T-helper 9 cell (primary cell): ENCODE measurements around the gene PPP1R12A.

ENCODE experiments used
- DNase-seq: peaks from one replicate; pipeline ENCODE4 v3.0.0-alpha.2; 2020

Gene PPP1R12A

DNA sequence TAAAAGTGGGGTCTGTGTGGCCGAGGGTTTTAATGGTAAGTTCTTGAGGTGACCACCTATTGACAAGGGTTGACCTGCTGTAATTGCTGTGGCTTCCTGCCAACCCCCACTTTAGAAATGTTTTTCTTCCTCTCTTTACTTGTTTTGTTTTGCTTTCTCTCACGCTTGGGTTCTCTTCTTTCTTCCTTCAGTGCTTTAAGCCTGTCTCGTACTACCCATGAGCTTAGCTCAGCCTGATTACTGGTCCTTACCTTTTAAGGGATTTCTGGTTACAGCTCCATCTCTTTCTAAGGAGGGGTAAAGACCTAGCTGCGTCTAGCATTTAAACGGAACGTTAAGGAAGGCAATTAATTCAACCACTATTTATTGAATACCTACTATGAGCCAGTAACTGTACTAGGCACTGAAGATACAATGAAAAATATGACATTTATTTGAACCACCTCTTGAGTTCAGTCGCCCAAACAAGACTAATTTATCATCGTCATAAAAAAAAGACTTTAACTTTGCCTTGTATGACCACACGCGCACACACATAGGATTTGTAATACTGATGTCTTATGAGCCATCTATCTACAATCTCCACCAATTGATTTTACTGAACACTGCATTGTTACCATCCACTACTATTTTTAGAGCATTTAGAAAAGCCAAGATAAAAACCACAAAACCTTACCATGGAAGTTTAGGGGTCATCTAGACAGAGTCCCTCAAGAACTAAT lies 888 bp upstream of the PPP1R12A start:
- DNase-seq, result no peak

DNA sequence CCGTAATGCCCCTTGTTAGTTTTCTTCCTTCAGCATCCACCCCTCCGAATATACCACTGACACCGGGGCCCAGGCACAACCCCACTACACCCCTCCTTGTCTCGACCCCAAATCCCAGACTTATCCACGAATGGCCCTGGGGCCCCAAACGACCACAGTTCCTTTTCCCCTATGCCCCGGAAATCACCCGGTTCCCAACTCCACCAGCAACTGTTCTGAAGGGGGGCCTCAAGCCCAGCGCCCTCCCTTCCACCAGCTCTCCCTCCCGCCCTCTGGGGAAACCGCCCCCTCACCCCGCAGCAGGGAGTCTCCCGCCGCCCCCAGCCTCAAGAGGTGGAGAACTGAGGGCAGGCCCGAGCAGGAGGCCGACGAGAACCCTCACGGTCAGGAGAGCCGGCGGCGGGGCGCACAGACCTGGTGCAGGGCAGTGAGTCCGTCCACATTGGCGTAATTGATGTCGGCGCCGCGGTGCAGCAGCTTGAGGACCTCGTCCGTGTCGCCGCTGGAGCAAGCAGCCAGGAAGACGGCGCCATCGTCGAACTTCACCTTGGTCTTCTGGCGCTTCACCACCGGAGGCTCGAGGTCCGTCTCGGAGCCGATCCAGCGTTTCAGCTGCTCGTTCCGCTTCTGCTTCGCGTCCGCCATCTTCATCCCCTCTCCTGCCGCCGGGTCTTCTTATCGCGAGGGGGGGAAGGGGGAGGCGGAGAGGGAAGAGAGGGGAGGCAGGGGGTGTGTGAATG lies 446 bp downstream of the PPP1R12A start:
- peak; percentile 39 for DNase-seq

DNA sequence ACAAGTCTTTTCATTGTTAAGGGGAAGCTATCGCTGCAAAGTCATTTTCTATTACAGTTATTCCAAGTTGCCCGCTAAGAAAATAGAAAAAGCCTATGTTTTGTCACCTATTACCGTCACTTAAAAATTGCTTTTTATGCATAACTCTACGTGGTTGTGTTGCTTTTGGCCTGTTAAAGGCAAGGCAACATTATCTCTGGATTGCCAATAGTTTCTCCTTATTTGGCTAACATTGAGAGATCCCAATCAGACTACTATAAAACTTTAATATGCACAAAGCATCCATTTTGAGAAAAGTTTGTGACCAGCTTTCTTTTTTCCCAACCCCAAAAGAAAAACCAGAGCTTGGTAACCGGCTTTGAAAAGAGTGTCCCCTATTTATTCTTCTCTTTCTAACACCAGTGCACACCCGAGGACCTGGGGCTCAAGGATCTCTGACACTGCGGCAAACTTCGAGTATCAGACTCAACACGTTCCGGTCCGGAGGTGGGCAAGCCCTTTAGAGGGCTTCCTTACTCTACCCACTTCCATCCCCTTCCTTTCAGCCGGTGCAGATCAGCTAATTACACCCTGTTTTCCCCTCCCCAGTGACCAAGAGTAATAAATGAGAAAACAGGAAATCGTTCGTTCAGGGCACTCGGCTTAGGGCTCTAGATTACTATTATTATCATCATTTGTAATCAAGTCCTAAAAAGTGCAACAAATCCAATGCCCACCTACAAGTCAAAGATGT lies 1.2 kb downstream of the PPP1R12A start:
- no peak for DNase-seq

DNA sequence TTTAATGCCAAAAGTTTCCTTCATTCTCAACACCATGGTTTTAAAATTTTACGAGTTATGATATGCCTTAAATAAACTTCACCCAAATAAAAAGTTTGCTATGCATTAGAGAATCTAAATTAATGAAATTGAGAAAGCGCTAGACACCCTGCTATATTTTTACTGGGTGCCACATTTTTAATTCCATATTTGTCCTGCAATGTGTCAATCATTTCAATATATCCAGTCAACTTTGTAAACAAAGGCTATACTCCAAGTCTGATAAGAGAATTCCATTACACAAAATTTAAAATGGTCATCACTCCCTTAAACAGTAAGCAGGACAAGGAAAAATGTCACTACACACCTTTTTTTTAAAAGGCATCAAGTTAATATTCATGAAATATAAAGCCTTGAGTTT lies 1.9 kb downstream of the PPP1R12A start:
- DNase-seq, result no peak

DNA sequence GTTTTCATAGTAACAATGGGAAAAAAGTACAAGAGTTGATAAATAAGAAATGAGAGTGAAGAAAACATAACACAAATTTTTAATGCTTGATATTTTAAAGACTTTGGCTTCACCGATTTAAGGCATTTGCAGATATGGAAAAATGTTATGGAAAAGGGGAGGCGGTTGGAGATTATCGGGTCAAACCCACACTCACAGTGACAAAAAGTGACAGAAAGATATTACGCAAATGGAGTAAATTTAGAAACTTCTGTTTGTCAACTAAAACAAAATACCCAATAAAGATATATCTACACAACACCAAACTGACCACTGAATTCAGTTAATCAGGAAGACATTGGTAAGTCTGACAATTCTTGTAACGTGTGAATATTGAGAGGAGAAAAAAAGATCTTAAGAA lies 2.5 kb downstream of the PPP1R12A start:
- DNase-seq, result no peak

DNA sequence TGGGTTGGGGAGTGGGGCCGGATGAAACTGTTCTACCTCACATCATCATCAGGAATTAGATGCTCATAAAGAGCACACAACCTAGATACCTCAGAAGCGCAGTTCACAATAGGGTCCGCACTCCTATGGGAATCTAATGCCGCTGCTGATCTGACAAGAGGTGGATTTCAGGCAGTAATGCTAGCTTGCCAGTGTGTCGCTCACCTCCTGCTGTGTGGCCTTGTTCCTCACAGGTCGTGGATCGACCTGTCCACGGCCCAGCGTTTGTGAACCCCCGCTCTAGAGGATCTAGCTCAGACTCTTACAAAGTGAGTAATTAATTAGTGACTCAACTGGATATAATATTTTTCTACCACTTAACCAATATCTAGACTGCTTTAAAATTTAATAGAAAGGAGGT lies 5.8 kb downstream of the PPP1R12A start:
- no peak for DNase-seq

DNA sequence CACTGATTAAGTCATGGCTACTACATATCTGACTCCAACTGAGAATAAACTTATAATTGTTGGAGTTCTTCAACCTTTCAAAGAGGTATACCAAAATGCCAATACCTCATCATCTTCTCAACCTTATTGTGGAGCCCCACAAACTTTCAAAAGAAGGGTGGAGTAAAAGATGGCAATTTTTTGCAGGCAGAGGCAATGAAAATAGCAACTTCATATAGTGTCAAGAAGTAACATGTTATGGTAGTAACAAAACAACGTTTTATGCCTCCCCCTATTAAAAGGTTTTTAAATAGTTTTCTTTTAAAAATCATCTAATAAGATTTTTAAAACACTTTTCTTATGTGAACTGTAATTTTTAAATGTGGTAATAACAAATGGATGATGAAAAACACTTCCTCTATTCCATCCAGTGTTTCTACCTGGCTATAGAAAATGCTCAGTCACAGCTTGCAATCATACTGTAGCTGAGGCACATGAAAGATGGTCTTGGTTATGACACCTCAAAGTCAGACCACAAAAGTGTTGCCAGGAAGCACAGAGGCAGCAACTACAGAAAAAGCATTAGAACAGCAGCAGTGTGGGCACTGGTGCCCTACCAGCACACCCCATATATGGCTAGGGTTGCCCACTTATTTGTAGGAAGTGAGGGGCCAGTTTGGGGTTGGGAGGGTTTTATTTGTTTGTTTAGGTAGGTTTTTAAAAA lies 7.0 kb downstream of the PPP1R12A start:
- DNase-seq, result peak; percentile 12

DNA sequence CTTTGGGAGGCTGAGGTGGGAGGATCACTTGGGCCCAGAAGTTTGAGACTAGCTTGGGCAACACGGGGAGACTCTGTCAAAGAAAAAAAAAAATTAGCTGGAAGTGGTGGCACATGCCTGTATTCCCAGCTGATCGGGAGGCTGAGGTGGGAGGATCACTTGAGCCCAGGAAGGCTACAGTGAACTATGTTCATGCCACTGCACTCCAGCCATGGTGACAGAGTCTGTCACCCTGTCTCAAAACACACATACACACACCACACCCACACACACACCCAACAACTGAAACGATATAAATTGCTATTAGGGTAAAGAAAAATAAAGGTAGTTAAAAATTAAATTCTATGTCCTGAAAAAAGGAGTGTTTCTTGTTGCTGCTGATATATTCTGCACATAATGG lies 7.9 kb downstream of the PPP1R12A start:
- DNase-seq, result no peak

DNA sequence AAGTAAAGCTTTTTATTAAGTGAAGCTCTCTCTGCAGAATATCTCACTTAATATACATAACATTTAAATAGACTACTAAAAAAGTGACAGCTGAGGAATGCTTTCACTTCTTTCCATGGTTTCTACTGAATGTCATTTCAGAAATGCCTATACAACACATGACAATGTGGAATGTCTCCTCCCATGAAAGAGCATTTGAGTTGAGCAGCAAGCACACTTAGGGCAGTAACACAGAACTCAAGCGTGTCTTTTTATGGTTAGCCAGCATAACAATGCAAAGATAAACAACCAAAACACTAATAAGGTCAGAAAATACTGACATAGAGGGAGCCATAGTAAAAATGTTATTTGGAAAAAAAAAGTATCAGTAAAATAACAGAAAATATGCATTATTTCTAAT lies 9.4 kb downstream of the PPP1R12A start:
- DNase-seq, result no peak

DNA sequence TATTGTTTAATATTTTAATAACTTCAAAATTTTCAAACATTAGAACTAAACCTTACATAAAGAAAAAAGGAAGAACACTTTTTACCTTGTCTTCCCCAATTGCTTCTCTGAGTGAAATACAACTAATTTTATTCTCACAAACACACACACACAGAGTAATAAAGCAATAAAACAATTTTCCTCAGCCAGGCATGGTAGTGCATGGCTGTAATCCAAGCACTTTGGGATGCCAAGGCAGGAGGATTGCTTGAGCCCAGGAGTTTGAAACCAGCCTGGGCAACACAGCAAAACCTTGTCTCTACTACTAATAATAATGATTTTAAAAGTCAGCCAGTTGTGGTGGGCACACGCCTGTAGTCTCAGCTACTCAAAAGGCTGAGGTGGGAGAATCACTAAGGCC lies 13.1 kb downstream of the PPP1R12A start:
- DNase-seq, result no peak

DNA sequence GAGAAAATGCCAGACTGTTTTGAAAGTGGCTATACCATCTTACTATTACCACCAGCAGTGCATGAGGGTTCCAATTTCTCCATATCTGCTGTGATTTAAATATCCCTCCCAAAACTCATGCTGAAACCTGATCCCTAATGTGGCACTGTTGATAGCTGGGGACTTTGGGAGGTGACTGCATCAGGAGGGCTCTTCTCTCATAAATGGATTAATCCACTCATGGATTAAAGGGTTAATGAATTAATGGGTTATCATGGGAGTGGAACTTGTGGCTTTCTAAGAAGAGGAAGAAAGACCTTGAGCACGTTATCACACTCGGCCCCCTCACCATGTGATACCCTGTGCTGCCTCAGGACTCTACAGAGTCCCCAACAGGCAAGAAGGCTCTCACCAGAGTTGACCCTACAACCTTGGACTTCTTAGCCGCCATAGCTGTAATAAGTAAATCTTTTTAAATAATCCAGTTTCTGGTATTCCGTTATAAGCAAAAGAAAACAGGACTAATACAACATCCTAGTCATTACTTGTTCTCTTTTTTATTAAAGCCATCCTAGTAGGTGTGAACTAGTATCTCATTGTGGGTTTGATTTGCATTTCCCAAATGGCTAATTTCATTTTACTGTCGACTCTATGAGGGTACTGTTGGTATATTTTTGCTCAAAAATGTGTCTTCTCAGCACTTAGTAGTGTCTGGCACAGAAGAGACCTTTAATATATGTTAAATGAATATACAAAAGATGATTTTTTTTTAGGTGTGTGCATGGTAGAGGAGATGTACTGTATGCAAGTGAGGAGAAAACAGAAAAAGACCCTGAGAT lies 14.3 kb downstream of the PPP1R12A start:
- DNase-seq, result no peak

DNA sequence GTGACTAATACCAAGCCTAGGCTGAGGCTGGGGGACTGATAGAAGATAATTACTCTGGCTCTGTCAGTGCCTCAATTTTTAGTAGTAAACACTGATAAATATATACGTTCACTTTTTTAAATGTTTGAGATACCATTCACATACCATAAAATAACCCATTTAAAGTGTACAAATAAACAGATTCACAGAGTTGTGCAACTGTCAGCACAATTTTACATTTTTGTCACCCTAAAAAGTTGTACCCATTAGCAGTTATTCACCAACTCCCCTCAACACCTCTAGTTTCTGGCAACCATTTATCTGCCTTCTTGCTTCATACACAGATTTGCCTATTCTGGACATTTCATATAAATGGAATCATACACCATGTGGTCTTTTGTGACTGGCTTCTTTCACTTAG lies 15.1 kb downstream of the PPP1R12A start:
- no peak for DNase-seq

DNA sequence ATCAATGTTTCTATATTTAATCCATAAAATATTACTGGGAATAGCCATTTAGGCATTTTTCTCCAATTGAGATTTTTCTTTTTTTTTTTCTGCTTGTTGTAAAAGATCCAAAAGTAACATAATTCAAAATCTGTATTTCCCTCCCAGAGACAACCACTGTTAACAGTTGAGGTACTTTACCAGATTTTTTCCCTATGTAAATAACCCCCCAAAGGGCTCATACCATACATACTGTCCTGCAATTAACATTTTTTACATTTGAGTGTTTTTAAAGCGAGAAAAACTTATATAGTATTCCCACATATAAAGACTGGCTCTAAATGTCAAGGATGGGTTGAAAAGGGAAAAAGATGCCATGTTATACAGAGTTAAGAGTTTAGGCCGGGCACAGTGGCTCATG lies 18.1 kb downstream of the PPP1R12A start:
- no peak for DNase-seq

DNA sequence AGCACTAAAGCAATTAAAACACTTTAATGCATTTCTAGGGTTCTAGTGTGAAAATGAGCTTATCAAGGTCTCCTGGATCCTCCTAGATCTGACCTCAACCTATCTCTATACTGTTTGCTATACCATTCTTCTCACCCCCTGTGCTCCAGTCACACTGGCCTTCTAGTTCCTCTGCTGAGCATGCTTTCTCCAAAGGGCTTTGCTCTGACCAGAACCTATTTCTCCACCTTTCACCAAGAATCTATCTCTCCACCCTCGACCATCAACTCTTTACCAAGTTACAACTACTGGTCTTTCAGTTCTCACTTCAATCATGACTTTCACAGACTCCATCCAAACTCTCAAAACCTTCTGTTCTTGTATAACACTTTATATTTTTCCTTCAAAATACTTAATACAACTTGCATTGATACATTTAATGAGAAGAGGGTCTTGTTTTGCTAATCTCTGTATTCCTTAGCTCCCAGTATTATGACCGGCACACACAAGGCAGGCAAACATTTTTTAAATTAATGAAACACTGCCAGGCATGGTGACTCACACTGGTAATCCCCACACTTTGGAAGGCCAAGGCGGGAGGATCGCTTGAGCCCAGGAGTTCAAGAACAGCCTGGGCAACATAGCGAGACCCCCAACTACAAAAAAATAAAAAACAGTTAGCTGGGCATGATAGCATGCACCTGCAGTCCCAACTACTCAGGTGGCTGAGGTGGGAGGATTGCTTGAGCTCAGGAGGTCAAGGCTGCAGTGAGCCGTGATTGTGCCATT lies 22.8 kb downstream of the PPP1R12A start:
- no peak for DNase-seq

DNA sequence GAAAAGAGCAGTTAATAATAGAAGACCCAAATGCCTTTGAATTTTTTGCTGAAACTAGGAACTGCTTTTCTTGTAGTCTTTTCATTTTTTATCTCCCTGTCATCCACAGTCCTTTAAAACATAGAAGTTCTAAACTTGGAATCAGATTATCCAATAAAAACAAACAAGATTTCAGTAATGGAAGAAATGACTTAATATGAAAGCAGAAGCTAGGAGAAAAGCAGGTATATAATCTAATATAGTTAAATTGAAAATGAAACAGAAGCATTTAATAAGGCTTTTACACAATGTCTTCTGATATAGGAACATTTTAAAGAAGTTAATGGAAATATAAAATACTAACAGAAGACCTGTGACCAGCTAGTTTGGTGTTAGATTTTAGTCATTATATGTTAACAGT lies 26.5 kb downstream of the PPP1R12A start:
- no peak for DNase-seq

DNA sequence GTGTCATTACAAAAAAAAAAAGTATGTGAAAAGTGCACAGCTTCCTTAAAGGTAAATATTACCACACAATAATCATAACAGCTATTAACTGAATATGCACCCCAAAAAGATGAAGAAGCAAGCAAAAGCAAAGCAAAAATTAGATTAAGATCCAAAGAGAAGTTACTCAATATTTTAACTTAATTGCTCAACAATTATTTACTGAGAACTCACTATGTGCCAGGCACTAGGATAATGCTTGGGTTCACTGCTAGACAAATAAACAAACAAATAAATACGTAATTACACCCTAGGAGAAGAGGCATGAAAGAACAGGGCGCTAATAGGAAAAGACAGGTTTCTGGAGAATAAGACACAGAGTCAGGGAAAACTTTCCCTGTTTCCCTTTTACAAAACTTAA lies 33.4 kb downstream of the PPP1R12A start:
- DNase-seq, result no peak

DNA sequence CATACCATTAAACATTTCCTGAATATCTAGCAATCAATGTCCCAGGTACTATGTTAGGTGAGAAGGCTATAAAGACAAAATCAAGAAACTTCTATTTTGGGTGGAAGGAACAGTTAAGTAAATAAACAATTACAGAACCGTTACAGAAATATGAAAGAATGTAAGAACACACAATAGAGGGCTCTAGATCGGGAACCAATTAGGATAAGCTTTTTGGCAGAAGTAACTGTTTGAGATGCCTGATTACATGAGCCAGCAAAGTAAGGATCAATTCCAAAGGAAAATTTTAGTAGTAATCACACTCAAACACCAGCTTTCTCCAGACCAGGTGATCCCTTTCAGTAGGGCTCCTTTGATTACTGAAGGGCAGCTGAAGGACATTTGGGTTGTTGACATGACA lies 33.9 kb downstream of the PPP1R12A start:
- no peak for DNase-seq

DNA sequence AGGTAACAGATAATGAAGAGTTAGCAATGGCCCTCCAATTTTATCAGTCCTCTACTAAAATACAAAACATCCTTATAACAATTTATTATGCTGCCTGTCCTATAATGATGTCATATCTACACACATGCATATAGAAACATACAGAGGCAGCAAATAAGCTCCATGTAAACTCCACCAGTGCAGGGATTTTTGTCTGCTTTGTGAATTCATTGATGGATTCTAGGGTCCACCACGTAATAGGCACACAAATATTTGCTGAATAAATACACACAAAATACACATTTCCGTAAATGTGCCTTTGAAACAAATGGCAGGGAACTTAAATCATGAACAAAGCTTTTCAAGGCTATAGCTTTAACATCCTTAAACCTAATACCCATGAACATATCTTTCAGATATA lies 34.7 kb downstream of the PPP1R12A start:
- no peak for DNase-seq

DNA sequence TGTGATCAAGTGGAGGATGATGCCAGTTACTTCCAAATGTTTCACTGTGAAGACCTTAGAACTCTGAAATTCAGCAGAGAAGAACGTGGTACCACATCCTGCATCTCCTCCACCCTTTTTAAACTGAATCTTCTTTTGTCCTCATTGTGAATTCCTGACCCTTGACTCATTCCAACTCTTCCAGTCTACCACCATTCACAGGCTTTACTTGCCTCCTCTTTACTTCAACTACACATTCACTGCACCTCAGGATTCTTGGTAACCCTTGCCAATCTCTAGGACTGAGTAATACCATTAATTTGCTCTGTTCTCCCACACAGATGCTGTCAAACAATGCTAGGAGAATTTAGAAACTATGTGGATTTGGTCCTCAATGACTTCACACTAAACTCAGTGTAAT lies 37.3 kb downstream of the PPP1R12A start:
- DNase-seq, result no peak

DNA sequence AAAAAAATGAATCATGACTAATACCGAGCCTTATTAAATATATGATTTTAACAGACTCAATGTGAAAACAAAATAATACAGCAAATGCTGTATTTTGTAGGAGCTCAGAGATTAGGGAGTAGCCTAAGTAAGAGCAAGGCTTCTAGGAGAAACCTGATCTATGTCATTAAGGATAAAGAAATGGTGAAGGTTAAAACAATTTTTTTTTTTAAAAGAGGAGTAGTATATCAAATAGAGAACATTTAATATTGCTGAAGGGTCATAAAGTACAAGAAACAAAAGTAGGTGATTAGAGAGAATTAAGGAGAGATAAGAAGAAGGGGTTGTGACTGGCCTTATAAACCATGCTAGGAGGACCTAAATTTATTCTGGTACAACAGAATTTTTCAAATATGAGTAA lies 39.1 kb downstream of the PPP1R12A start:
- no peak for DNase-seq

DNA sequence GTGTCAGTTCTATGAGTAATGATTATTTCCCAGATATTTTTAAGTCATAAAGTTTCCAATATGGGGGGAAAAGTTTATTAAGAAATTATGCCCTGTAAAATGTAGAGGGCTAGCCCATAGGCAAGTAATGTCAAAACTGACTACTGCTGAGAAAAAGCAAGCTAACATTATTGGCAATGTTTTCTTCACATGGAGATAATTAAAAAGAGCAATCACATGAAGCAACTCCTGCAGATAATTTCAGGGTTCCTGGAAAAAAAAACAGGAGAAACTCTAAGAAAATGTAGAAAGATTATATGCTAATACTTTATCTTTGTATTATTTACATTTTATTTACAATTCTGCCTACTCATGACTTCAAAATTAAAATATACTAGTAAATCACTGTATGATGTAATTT lies 39.8 kb downstream of the PPP1R12A start:
- DNase-seq, result no peak
